HG02981 (cell line): ENCODE measurements around the gene INSYN2B.

ENCODE experiments used
- ATAC-seq: cut with Tn5 transposase; IDR thresholded peaks from one replicate; pipeline ENCODE4 v1.9.1; 2021; ENCODE audit warnings: mild to moderate bottlenecking, moderate library complexity; ENCODE audit not compliant: unreplicated experiment

The INSYN2B gene

GRCh38 chr5:169934990-169935389, 45.3 kb downstream of the INSYN2B start:
- no peak for ATAC-seq

- no peak for ATAC-seq
These were observed 46.7 kb downstream of the INSYN2B start for GRCh38 chr5:169933616-169934015.

GRCh38 chr5:169933127-169933526, 47.2 kb downstream of the INSYN2B start:
- no peak for ATAC-seq

GRCh38 chr5:169923988-169924387, 56.3 kb downstream of the INSYN2B start:
- ATAC-seq, result peak; percentile 53

- no peak for ATAC-seq
These were observed 57.8 kb downstream of the INSYN2B start for GRCh38 chr5:169922474-169922873.

GRCh38 chr5:169921949-169922348, 58.3 kb downstream of the INSYN2B start:
- ATAC-seq, result no peak

- ATAC-seq, result no peak
These were observed 58.9 kb downstream of the INSYN2B start for GRCh38 chr5:169921384-169921783.

- ATAC-seq, result no peak
These were observed 59.8 kb downstream of the INSYN2B start for GRCh38 chr5:169920474-169920873.

GRCh38 chr5:169918228-169918627, 62.1 kb downstream of the INSYN2B start:
- no peak for ATAC-seq

GRCh38 chr5:169917500-169917899, 62.8 kb downstream of the INSYN2B start:
- ATAC-seq, result no peak

- ATAC-seq, result peak; percentile 50
These were observed 65.5 kb downstream of the INSYN2B start for GRCh38 chr5:169914766-169915165.

GRCh38 chr5:169913479-169913878, 66.8 kb downstream of the INSYN2B start:
- ATAC-seq, result no peak

- ATAC-seq, result no peak
These were observed 68.7 kb downstream of the INSYN2B start for GRCh38 chr5:169911448-169912212.

- no peak for ATAC-seq
These were observed 69.9 kb downstream of the INSYN2B start for GRCh38 chr5:169910393-169910792.

- no peak for ATAC-seq
These were observed 70.3 kb downstream of the INSYN2B start for GRCh38 chr5:169909945-169910344.

GRCh38 chr5:169908864-169909263, 71.4 kb downstream of the INSYN2B start:
- no peak for ATAC-seq

GRCh38 chr5:169906745-169907649, 73.3 kb downstream of the INSYN2B start:
- no peak for ATAC-seq

- ATAC-seq, result no peak
These were observed 75.3 kb downstream of the INSYN2B start for GRCh38 chr5:169905017-169905416.

- ATAC-seq, result no peak
These were observed 75.8 kb downstream of the INSYN2B start for GRCh38 chr5:169904508-169904907.

GRCh38 chr5:169904059-169904458, 76.2 kb downstream of the INSYN2B start:
- ATAC-seq, result no peak

- no peak for ATAC-seq
These were observed 78.4 kb downstream of the INSYN2B start for GRCh38 chr5:169901896-169902295.

- ATAC-seq, result no peak
These were observed 82.8 kb downstream of the INSYN2B start for GRCh38 chr5:169897481-169897880.
